Measurements from ENCODE around the gene ARRDC5.
"Not testable (repeated sequence)": the region's sequence is repeated elsewhere in the genome, so short reads cannot be mapped to it uniquely, and the experiment has no call there.

Gene ARRDC5

DNA sequence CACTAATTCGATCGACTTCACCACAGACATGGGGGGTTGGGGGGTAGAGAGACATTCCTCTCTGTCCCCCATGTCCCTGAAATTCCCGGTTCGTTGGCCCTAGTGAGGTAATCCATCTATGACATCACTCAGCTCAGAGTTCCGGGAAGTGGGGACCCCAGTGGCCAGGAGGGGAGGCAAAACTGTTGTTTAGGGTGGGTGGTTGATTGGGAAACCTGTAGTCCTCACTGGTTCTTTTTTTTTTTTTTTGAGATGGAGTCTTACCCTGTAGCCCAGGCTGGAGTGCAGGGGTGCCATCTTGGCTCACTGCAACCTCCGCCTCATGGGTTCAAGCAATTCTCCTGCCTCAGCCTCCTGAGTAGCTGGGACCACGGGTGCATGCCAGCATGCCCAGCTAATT, at the start of gene ARRDC5:
Gene ARRDC5, minus strand, starts transcription at position 101 of the 400 bp plus-strand sequence. Its CDS starts 71 bp downstream, at position 30.
- DNase-seq: no peak

DNA sequence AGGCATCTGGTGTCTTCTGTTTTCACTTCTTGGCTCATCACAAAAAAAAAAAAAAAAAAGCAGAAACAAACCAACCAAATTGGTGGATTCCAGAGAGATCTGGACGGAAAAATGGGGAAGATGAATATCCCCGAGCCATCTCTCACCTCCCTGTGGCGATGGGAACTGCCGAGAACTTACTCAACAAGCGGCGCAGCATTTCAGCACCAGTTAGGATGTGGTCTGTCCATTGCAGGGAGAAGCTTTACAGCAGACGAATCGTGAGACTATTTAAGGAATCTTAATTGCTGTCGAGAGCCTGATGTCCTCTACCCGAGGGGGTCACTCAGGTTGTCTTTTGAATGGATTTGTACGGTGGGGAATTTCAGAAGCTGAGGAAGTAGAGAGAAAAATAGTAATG, 49.0 kb upstream of the ARRDC5 start:
- no peak for DNase-seq

DNA sequence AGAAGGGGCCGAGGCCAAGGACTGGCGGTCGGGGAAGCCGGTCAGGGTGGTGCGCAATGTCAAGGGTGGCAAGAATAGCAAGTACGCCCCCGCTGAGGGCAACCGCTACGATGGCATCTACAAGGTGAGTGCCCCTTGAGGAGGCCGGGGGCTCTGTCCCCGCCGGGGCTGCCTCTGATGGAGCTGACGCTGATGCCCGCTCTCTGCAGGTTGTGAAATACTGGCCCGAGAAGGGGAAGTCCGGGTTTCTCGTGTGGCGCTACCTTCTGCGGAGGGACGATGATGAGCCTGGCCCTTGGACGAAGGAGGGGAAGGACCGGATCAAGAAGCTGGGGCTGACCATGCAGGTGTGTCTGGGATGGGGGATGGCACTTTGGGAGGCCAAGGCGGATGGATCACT, 48.0 kb upstream of the ARRDC5 start:
- DNase-seq: not testable (repeated sequence)

DNA sequence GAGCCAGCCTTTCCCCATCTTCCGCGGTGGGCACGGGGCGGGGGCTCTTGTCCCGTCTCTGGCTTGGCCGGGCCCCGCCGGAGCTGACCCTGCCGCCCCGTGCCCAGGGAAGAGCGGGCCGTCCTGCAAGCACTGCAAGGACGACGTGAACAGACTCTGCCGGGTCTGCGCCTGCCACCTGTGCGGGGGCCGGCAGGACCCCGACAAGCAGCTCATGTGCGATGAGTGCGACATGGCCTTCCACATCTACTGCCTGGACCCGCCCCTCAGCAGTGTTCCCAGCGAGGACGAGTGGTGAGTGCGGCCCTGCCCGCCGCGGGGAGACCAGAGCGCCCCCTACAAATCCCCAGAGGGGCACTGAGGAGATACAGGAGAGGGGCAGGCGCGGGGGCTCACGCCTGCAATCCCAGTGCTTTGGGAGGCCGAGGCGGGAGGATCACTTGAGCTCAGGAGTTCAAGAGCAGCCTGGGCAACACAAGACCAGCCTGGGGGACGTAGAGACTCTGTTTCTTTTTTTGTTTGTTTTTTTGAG, 39.0 kb upstream of the ARRDC5 start:
- not testable (repeated sequence) for DNase-seq

DNA sequence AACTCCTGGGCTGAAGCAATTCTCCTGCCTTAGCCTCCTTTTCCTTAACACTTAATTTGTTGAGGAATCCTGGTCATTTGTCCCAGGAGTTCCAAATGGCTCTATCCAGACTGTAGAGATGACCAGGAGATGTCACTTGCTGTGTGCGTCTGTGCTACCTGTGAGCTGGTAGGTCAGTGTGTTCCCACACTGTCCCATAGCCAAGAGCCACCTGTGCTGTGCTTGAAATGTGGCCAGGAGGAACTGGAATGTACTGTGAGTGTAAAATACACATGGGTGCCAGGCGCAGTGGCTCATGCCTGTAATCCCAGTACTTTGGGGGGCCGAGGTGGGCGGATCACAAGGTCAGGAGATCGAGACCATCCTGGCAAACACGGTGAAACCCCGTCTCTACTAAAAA, 36.8 kb upstream of the ARRDC5 start:
- no peak for DNase-seq

DNA sequence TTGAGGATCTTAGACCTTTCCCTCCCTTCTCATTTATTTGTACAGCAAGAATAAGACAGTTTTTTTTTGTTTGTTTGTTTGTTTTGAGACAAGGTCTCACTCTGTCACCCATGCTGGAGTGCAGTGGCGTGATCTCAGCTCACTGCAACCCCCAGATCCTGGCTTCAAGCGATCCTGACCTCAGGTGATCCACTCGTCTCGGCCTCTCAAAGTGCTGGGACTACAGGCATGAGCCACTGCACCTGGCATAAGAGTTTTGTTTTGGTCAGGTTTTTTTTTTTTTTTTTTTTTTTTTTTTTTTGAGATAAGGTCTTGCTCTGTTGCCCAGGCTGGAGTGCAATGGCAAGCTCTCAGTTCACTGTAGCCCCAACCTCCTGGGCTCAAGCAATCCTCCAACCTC, 35.8 kb upstream of the ARRDC5 start:
- DNase-seq: not testable (repeated sequence)

DNA sequence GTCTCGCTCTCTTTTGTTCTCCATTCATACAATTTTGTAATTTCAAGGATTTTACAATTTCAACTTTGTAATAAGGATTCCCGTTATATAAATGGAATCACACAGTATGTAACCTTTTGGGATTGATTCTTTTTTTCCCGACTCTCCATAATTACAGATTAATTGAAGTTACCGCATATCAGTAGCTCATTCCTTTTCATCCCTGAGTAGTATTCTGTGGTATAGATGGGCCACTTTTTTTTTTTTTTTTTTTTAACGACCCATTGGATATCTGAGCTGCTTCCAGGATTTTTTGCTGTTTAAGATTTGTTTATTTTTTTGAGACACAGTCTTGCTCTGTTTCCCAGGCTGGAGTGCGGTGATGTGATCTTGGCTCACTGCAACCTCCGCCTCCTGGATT, 34.4 kb upstream of the ARRDC5 start:
- DNase-seq: no peak

DNA sequence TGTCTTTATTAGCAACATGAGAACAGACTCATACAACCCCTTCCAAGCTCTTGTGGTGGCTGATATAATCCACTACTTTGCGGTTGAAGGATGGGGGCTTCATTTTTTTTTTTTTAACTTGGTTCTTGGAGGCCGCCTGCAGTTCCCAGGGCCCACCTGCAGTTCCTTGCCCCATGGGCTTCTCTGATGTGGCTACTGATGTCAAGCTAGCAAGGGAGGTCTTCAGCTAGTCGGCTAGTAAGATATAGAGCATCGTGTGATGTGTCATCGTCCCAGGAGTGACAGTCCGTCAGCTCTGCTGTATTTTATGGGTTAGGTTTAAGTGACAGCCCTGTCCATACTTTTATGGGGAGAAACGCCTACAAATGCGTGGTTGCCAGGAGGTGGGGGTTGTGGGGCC, 32.7 kb upstream of the ARRDC5 start:
- DNase-seq: no peak

DNA sequence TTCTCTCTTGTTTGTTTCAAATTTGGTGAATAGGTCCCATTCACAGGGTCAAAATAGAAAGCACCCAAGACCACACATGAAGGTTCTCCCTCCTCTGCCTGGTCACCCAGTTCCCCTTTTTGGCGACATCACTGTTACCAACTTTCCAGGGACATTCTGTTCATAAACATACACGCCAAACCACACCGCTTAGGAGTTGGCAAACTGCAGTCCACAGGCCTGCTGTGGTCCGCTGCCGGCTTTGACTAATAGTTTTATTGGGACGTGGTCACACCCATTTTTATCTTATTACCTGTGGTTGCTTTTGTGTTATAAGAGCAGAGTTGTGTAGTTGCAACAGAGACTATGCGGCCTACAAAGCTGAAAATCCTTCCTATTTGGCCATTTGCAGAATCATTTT, 30.8 kb upstream of the ARRDC5 start:
- DNase-seq: no peak

DNA sequence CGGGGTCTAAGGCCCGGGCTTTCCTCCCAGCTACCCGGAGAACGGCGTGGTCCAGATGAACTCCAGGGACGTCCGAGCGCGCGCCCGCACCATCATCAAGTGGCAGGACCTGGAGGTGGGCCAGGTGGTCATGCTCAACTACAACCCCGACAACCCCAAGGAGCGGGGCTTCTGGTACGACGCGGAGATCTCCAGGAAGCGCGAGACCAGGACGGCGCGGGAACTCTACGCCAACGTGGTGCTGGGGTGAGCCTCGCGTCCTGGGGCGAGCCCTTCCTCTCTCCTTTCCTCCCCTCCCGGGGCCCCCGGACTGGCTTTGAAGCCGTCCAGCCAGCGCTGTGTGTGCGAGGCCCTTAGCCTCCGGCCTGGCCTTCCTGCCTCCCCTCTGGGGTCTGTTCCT, 30.0 kb upstream of the ARRDC5 start:
- DNase-seq: no peak

DNA sequence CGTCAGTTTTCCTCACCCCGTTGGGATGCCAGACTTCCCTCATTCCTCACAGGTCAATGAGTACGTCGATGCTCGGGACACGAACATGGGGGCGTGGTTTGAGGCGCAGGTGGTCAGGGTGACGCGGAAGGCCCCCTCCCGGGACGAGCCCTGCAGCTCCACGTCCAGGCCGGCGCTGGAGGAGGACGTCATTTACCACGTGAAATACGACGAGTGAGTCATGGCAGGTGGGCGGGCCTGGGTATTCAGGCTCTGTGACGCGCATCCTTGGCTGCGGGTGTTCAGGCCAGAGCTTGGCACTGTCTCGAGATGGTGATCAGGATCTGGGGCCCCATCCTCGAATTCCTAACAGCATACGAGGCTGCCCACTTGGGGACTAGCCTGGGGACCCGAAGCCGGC, 28.0 kb upstream of the ARRDC5 start:
- DNase-seq: no peak

DNA sequence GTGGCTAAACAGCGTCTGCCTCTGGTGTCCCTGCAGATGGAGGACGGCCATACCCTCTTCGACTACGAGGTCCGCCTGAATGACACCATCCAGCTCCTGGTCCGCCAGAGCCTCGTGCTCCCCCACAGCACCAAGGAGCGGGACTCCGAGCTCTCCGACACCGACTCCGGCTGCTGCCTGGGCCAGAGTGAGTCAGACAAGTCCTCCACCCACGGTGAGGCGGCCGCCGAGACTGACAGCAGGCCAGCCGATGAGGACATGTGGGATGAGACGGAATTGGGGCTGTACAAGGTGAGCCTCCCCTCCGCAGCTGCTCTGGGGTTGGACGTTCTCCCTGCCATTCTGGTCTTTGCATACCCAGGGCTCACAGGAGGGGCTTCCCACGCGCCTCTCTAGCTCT, 26.5 kb upstream of the ARRDC5 start:
- no peak for DNase-seq

DNA sequence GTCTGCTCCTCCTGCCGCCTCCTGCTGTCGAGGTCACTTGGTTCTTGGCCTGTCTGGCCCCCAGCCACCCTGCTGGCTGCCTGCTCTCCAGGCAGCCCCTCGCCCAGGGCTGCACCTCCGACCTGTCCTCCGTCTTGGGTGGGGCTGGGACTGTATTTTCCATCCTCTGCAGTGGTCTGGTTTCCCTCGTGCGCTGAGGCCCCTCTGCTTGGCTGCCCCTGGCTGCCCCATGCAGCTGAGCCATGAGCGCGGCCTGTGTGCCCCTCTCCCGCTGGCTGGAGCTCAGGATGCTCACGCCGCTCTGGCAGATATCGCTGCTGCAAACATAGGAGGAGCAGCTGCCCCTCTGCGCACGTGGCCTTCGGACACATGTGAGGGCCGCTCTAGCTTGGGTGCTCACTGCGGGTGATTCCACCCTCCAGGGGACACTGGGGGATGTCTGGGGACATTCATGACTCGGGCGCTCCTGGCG, 20.6 kb upstream of the ARRDC5 start:
- no peak for DNase-seq

DNA sequence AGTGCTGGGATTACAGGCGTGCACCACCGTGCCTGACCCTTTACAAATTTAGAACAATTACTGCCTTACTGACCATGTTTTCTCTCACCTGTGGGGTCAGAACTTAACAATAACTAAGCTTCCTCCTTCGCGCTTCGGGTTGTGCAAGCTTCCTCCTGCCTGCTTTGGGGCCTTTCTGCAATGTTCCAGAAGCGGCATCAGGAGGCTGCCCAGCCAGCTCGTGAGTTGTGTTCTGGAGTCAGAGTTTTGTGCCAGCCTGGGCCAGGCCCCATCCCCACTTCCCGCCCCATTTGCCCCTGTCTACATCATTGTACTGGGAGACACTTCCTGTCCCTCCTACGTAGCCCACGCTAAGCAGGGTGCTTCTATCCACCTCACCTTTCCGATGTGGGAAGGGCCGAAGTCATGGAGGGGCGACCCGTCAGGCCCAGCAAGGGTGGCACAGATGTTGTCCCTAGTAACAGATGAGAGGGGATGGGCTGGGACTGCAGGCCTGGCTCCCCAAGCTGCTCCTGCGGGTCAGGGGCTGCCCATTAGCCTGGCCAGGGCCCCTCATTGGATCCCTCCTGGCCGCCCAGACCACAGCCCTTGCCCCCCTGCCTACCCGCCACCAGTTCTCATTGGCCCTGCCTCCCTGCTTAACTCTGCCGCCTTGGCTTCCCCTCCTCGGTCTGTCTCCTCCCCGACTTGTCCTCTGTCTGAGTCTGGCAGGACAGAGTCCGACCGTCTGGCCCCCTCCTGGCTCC, 20.0 kb upstream of the ARRDC5 start:
- DNase-seq: no peak

DNA sequence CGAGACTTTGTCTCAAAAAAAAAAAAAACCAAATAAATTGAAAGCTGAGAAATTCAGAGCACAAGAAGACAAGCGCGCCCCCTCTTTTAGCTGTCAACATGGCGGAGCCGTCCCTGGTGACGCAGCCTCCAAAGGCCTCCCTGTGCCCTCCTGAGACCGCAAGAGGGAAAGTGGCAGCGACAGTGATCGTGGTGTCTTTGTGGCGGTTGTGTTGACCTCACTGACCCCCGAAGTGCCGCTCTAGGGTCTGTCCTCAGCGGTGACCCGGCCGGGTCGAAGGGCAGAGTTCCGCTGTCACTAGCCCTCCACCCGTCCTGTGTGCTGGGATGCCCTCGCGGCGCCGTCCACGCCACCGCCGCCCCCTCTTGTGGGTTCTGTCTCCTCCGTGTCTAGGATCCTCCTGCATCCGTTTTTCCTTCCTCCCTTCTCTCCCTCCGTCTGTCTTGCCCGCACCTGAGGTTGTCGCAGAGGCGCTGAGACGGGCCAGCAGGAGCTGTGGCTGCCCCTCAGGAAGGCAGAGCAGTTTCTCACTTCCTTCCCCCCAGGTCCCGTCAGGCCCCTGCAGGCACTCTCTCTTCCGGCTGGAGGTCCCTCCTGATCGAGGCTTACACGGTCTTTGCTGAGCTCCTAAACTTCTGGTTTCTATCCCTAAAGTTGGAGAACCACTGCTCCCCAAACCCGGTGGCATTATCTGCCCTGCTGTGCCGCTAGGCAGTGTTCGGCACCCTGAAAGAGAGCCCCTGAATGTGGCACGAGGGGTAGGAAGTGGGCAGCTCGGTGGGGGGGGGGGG, 13.8 kb upstream of the ARRDC5 start:
- no peak for DNase-seq

DNA sequence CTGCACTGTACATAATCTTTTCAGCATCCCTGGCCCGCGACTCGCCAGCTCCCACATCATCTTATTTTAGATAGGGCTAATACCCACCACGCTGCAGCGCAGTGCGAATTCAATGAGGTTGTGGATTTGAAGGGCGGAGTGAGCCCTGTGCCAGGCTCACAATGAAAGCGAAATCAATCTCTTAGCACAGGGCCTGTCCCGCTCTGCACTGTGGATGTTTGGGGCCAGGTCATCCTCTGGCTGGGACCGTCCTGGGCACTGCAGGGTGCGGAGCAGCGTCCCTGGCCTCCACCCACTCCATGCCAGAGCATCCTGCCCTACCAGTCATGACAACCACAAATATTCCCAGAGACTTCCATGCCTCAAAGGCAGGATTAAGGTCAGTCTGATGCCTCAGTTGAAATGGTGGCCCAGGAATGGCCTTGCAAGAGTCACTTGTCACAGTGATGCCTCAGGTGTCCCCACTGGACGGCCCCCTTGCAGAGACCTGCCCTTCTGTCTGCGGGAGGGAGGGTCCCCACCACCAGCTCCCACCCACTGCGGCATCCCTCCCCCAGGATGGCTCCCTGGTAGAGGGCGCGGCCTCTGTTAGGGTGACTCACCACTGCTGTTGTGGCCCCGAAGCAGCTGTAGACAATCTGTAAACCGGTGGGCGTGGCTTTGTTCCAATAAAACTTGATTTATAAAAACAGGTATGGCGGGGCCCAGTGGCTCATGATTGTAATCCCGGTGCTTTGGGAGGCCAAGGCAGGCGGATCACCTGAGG, 12.2 kb upstream of the ARRDC5 start:
- peak; percentile 88 for DNase-seq

DNA sequence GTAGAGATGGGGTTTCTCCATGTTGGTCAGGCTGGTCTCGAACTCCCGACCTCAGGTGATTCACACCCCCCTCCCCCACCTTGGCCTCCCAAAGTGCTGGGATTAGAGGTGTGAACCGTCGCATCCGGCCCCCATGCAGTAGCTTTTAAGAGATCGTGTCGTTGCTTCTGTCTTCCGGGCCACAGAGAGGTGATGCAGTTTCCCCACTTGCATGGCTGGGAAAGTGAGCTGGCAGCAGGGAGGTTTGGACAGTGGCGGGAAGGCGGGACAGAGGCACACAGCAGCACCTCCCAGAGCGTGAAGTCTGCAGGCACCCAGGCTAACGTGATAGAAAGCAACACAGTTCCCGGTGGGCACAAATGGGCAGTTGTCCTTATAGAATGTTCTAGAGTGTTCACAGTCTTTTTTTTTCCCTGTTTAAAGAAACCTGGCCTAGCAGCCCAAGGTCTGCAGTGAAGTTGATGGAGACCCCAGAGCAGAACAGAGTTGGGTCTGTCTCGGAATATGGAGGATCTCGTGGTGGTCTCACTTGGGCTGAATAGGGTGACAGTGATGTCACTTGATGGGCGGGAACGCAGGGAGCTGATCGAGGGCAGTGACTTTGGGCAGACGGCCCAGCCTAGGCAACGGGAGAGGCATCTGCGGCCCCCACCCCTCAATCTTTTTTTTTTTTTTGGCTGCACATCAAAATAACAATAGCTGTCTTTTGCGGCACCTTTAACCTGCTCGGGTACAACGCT, 11.5 kb upstream of the ARRDC5 start:
- DNase-seq: no peak

DNA sequence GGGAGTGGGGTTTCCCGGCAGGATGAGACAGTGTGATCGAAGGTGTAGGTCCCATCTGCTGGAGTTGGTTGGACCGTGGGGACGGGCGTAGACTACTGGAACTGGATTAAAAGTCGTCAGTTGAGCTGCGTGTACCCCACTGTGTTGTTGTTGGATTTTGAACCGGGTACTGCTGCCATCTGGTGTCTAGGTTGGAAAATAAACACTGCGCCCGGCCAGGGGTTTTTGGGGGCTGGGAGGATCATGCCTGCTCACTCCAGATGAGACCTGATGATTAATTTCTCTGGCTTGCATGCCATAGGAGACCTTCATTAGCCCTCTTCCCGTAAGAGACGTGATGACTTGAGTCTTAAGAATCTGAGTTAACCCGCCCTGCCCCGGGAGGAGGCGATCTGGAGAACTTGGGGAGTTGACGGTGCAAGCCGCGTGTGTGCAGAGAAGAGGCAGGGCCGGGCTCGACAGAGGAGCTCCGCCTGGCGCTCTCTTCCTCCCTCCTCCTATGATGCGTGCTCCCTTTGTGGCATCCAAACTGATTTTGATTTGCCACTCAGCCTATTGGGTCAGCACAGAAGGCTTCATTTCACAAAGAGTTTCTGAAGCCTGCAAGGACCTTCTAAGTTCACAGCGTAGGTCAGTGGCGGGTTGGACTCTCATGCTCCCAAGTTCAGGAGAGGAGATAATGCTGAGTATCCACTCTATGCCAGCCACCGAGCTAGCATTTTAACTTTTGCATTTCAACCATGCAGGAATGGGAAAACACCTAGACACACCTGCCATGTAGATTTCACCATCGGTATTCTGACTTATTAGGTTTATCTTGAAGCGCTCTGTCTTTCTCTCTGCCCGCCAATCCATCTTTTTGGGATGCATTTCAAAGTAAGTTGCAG, 9.3 kb upstream of the ARRDC5 start:
- peak; percentile 100 for DNase-seq

DNA sequence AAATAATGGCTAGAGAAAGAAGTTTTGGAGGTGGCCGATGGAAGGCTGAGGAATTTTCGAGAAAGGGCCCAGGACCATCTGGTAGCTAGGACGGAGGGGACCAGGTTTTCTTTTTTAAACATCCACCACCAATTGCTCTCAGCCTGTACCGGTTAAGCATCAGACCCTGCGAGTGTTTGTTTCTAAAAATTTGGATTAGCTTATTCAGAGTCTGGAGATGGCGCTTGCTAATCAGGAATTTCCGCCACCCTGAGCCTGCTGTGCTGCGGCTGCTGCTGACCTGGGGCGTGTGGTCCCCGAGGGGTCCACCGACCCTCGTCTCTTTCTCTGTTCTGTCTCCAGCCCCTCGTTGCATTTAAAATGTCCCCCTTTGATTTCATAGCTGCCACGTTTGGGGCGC, 8.6 kb upstream of the ARRDC5 start:
- DNase-seq: peak; percentile 46

DNA sequence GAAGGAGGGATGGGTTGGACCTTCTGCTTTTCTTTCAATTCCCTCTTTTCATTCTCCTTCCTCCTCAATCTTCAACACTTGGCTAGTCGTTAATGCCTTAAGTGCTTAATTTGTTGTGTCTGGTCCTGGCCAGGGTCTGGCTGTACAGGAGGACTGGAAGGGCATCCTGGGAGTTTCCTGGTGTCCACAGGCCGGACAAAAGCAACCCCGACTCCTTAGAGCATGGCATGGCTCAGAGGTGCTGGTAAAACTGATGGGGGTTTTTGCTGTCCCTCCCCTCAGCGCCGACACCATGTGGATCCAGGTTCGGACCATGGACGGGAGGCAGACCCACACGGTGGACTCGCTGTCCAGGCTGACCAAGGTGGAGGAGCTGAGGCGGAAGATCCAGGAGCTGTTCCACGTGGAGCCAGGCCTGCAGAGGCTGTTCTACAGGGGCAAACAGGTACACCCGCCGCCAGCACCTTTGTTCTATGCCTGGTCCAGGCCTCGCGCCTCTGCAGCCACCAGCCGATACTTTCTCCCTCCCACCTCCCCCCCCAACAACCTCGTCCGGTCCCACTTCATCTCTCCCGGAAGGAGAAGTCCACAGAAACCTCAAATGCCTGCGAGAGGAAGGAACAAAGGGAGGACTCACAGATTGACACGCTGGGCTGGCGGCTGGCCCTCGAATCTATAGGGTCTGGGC, 8.0 kb upstream of the ARRDC5 start:
- peak; percentile 64 for DNase-seq

Data from HCEC 1CT (cell line).